HUES64 (cell line): ENCODE data around the gene MVB12B.

Experiments used
- H3K27ac ChIP-seq: 2 replicates; pipeline ENCODE4 v1.7.0; 2013; ENCODE audit warnings: low read depth, low read length, inconsistent platforms
- H3K27me3 ChIP-seq: 2 replicates; pipeline ENCODE4 v1.6.1; 2013; ENCODE audit warnings: mild to moderate bottlenecking, low read length; ENCODE audit not compliant: insufficient read depth
- H3K36me3 ChIP-seq: 2 replicates; pipeline ENCODE4 v1.6.1; 2013; ENCODE audit warnings: mild to moderate bottlenecking, low read length; ENCODE audit not compliant: insufficient read depth
- H3K4me1 ChIP-seq: 2 replicates; pipeline ENCODE4 v1.6.1; 2013; ENCODE audit warnings: mild to moderate bottlenecking, low read length, moderate library complexity; ENCODE audit not compliant: insufficient read depth
- H3K4me3 ChIP-seq: 2 replicates; pipeline ENCODE4 v1.5.1; 2013; ENCODE audit warnings: mild to moderate bottlenecking, low read length, moderate library complexity
- H3K9ac ChIP-seq: 2 replicates; pipeline ENCODE4 v1.6.1; 2013; ENCODE audit warnings: mild to moderate bottlenecking, low read depth, low read length
- H3K9me3 ChIP-seq: 2 replicates; pipeline ENCODE4 v1.6.1; 2013; ENCODE audit warnings: low read depth, low read length; ENCODE audit not compliant: insufficient read depth
- WGBS: fragments of 150-250, 120-280 bp; methylation state at CpG from one replicate; pipeline ENCODE4 v1.1.7; 2013; ENCODE audit warnings: missing lambda C conversion rate; 5-methylcytosine and 5-hydroxymethylcytosine counted together

Gene MVB12B

DNA sequence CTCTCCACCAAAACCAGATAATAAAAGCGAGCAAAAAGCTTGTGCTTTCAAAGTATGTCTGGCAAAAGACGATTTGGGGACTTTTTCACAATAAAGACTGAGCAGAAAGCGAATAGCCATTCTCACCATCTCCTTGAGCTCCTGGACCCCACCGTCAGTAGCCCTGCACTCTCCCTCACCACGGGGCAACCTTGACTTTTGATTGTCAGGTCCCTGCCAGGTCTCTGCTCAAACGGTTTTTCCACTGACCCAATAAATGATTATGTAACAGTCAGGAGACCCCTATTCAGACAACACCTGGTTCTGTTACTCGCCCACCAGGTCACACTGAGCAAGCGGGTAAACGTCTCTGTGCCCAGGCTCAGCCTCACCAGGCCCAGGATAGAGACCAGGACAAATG, 131.3 kb downstream of the MVB12B start:
- no peaks in the 10 kb centered on the region for H3K27me3 ChIP-seq
- H3K4me3 ChIP-seq, result no peak overlapping the region
- 90% methylated on average over 9 of the region's 9 CpGs for WGBS

GRCh38 chr9:126459126-126459525, 132.5 kb downstream of the MVB12B start:
- H3K27me3 ChIP-seq, result no peaks in the 10 kb centered on the region

More for the DNA sequence above, 131.3 kb downstream of the MVB12B start:
- no peaks in the 10 kb centered on the region for H3K9me3 ChIP-seq
- no peaks in the 10 kb centered on the region for H3K36me3 ChIP-seq
- H3K4me1 ChIP-seq, result peaks cover 7% of the 10 kb centered on the region; the same call in 1 of the 2 replicates
- H3K27ac ChIP-seq, result no peak overlapping the region
- H3K9ac ChIP-seq, result no peak overlapping the region

DNA sequence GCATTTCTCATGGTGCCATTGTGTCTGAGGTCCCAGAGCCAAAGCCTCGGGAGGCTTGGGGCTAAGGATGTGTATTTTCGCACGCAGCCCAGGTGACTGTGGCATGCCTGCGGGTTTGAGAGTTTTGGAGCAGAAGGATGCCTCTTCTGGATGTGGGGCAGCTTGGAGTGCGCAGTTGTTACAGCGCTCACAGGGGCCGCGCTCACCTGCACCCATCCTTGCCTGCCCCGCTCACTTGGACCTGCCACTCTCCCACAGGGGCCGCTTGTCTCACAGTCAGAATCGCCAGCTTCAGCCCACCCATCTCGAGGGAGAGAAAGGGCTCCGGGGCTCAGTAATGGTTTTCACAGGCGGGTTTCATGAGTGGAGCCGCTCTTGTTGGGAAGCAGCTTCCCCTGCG, 132.9 kb downstream of the MVB12B start:
- H3K9ac ChIP-seq, result no peak overlapping the region
- no peak overlapping the region for H3K27ac ChIP-seq
- WGBS, result 95% methylated on average over 16 of the region's 16 CpGs
- no peaks in the 10 kb centered on the region for H3K36me3 ChIP-seq
- no peak overlapping the region for H3K4me3 ChIP-seq
- H3K9me3 ChIP-seq, result no peaks in the 10 kb centered on the region
- no peaks in the 10 kb centered on the region for H3K27me3 ChIP-seq
- no peaks in the 10 kb centered on the region; the same call in 1 of the 2 replicates for H3K4me1 ChIP-seq

More at GRCh38 chr9:126459126-126459525, 132.5 kb downstream of the MVB12B start:
- no peaks in the 10 kb centered on the region for H3K9me3 ChIP-seq
- no peaks in the 10 kb centered on the region for H3K36me3 ChIP-seq
- 96% methylated on average over 7 of the region's 7 CpGs for WGBS
- H3K4me1 ChIP-seq, result peaks cover under 1% of the 10 kb centered on the region; the same call in 1 of the 2 replicates
- H3K27ac ChIP-seq, result no peak overlapping the region
- no peak overlapping the region for H3K4me3 ChIP-seq
- H3K9ac ChIP-seq, result no peak overlapping the region

- Histone ChIP-seq H3K9ac (no peak overlapping the region), H3K36me3 (no peaks in the 10 kb centered on the region), H3K9me3 (no peaks in the 10 kb centered on the region), H3K27ac (no peak overlapping the region), H3K4me3 (no peak overlapping the region), H3K27me3 (no peaks in the 10 kb centered on the region), H3K4me1 (peaks cover 3% of the 10 kb centered on the region; the same call in 1 of the 2 replicates)
- WGBS, result 92% methylated on average over 13 of the region's 14 CpGs
These were observed 133.6 kb downstream of the MVB12B start for GRCh38 chr9:126459965-126460843.

DNA sequence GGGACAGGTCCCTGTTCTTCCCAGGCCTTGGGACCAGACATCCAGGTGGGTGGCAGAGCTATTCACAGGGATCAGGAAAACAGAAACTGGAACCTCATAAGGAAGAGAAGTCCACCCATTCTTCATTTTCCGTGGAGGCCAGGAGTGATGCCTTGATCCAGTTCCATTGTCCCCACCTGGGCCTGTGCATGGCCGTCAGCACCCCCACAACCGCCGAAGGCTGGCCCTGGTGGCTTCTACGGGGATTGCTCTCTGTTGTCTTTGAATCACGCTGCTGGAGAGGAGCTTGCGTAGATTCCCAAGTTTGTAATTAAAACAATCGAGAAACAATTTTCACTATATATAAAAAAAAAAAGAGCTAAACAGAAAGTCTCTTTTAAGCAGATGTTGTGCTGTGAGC, 134.4 kb downstream of the MVB12B start:
- H3K36me3 ChIP-seq, result no peaks in the 10 kb centered on the region

GRCh38 chr9:126461608-126462007, 135.0 kb downstream of the MVB12B start:
- H3K9me3 ChIP-seq, result no peaks in the 10 kb centered on the region
- no peak overlapping the region for H3K9ac ChIP-seq
- no peaks in the 10 kb centered on the region for H3K27me3 ChIP-seq
- H3K36me3 ChIP-seq, result no peaks in the 10 kb centered on the region
- 98% methylated on average over 17 of the region's 17 CpGs for WGBS
- no peak overlapping the region for H3K27ac ChIP-seq
- H3K4me3 ChIP-seq, result no peak overlapping the region
- peaks cover 6% of the 10 kb centered on the region; the same call in 1 of the 2 replicates for H3K4me1 ChIP-seq

More for the DNA sequence above, 134.4 kb downstream of the MVB12B start:
- Histone ChIP-seq H3K27ac (no peak overlapping the region), H3K4me1 (peaks cover 6% of the 10 kb centered on the region; the same call in 1 of the 2 replicates), H3K9ac (no peak overlapping the region), H3K27me3 (no peaks in the 10 kb centered on the region), H3K4me3 (no peak overlapping the region), H3K9me3 (no peaks in the 10 kb centered on the region)
- 90% methylated on average over 6 of the region's 8 CpGs for WGBS

- Histone ChIP-seq H3K27ac (no peak overlapping the region), H3K4me3 (no peak overlapping the region), H3K36me3 (no peaks in the 10 kb centered on the region), H3K27me3 (no peaks in the 10 kb centered on the region), H3K9me3 (no peaks in the 10 kb centered on the region), H3K9ac (no peak overlapping the region), H3K4me1 (peaks cover 6% of the 10 kb centered on the region; the same call in 1 of the 2 replicates)
- WGBS, result 85% methylated on average over 3 of the region's 3 CpGs
These were observed 136.0 kb downstream of the MVB12B start for GRCh38 chr9:126462617-126463016.

- H3K9me3 ChIP-seq, result no peaks in the 10 kb centered on the region
- no peaks in the 10 kb centered on the region for H3K27me3 ChIP-seq
- H3K9ac ChIP-seq, result no peak overlapping the region
- H3K36me3 ChIP-seq, result no peaks in the 10 kb centered on the region
- peaks cover 6% of the 10 kb centered on the region; the same call in 1 of the 2 replicates for H3K4me1 ChIP-seq
- no peak overlapping the region for H3K4me3 ChIP-seq
- H3K27ac ChIP-seq, result no peak overlapping the region
- 96% methylated on average over 2 of the region's 2 CpGs for WGBS
These were observed 136.8 kb downstream of the MVB12B start for GRCh38 chr9:126463426-126463825.

- Histone ChIP-seq H3K36me3 (no peaks in the 10 kb centered on the region), H3K27ac (no peak overlapping the region), H3K4me1 (peaks cover 6% of the 10 kb centered on the region; the same call in 1 of the 2 replicates), H3K27me3 (no peaks in the 10 kb centered on the region), H3K9me3 (no peaks in the 10 kb centered on the region), H3K4me3 (no peak overlapping the region), H3K9ac (no peak overlapping the region)
- 93% methylated on average over 10 of the region's 11 CpGs for WGBS
These were observed 138.2 kb downstream of the MVB12B start for GRCh38 chr9:126464694-126465441.

- WGBS, result 92% methylated on average over 6 of the region's 6 CpGs
- H3K36me3 ChIP-seq, result no peaks in the 10 kb centered on the region
These were observed 139.3 kb downstream of the MVB12B start for GRCh38 chr9:126465977-126466376.

More at GRCh38 chr9:126465977-126466376, 139.3 kb downstream of the MVB12B start:
- H3K9me3 ChIP-seq, result no peaks in the 10 kb centered on the region
- peaks cover 6% of the 10 kb centered on the region; the same call in 1 of the 2 replicates for H3K4me1 ChIP-seq
- H3K9ac ChIP-seq, result no peak overlapping the region
- no peak overlapping the region for H3K27ac ChIP-seq
- no peaks in the 10 kb centered on the region for H3K27me3 ChIP-seq
- no peak overlapping the region for H3K4me3 ChIP-seq
